Mucosa of stomach (tissue), 1 donor: Measurements from ENCODE around the gene MND1.
A peak's percentile ranks its signal among the peaks of the same experiment; 100 is the strongest.
"Not testable (repeated sequence)": the region's sequence is repeated elsewhere in the genome, so short reads cannot be mapped to it uniquely, and the experiment has no call there.

ENCODE experiments used
- H3K27me3 ChIP-seq: one replicate; pipeline ENCODE4 v1.7.0; 2013; ENCODE audit warnings: mild to moderate bottlenecking, low read length; ENCODE audit not compliant: control insufficient read depth, insufficient read depth
- H3K36me3 ChIP-seq: one replicate; pipeline ENCODE4 v1.7.0; 2013; ENCODE audit warnings: low read length; ENCODE audit not compliant: control insufficient read depth, insufficient read depth
- H3K4me1 ChIP-seq: one replicate; pipeline ENCODE4 v1.7.0; 2013; ENCODE audit warnings: mild to moderate bottlenecking, low read length; ENCODE audit not compliant: control insufficient read depth, insufficient read depth
- H3K4me3 ChIP-seq: one replicate; pipeline ENCODE4 v1.7.0; 2013; ENCODE audit warnings: low read length
- H3K9ac ChIP-seq: one replicate; pipeline ENCODE4 v1.7.0; 2013; ENCODE audit warnings: mild to moderate bottlenecking, low read length, moderate library complexity
- H3K9me3 ChIP-seq: one replicate; pipeline ENCODE4 v1.7.0; 2013; ENCODE audit warnings: mild to moderate bottlenecking, low read length, moderate library complexity; ENCODE audit not compliant: control insufficient read depth
- donor health status: Pancreatic carcinoma.

Gene MND1

GRCh38 chr4:153432965-153433753, 88.7 kb downstream of the MND1 start:
- no peaks in the 10 kb centered on the region for H3K9me3 ChIP-seq
- H3K9ac ChIP-seq, result no peak overlapping the region
- peaks cover 12% of the 10 kb centered on the region for H3K4me1 ChIP-seq
- peak overlapping the region; percentile 61 for H3K4me3 ChIP-seq
- H3K27me3 ChIP-seq, result no peaks in the 10 kb centered on the region
- H3K36me3 ChIP-seq, result no peaks in the 10 kb centered on the region

GRCh38 chr4:153433754-153434105, 89.2 kb downstream of the MND1 start:
- H3K36me3 ChIP-seq, result no peaks in the 10 kb centered on the region
- no peak overlapping the region for H3K9ac ChIP-seq
- no peaks in the 10 kb centered on the region for H3K9me3 ChIP-seq
- H3K4me1 ChIP-seq, result peaks cover 12% of the 10 kb centered on the region
- no peak overlapping the region for H3K4me3 ChIP-seq
- no peaks in the 10 kb centered on the region for H3K27me3 ChIP-seq

- Histone ChIP-seq H3K9ac (no peak overlapping the region), H3K4me1 (peaks cover 12% of the 10 kb centered on the region), H3K27me3 (no peaks in the 10 kb centered on the region), H3K9me3 (no peaks in the 10 kb centered on the region), H3K36me3 (no peaks in the 10 kb centered on the region), H3K4me3 (no peak overlapping the region)
Observed at GRCh38 chr4:153434190-153434589, 89.7 kb downstream of the MND1 start.

DNA sequence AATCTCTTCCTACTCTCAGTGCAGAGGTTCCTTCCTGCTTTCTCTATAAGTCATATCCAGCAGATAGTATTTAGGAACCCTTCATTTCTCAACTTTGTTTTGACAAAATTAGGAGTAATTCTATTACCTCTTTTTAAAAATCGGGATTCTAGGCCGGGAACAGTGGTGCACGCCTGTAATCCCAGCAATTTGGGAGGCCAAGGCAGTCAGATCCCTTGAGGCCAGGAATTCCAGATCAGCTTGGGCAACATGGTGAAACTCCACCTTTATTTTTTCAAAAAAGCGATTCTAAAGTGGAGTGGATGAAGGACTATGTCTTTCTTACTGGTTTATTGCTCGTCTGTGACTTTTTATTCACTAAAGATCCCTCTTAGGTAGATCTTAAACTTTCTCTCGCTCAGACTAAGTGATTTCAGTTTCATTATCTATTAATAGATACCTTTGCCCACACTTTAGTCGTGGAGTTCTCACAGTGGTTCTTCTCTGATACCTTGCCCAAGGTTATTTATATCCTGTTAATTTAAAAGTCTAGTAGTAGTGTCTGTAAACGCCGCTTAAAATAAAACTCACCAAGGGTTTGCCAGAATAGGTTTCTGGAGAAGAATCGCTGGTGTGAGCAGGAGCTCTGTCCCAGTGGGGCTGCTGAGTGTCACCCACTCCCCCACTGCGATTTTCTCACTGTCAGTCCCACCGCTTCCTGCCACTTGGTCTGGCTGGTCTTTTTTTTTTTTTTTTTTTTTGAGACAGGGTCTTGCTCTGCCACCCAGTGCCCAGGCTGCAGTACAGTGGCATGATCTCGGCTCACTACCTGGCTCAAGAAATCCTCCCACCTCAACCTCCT, 94.6 kb downstream of the MND1 start:
- Histone ChIP-seq H3K36me3 (no peaks in the 10 kb centered on the region), H3K27me3 (no peaks in the 10 kb centered on the region), H3K4me3 (no peak overlapping the region), H3K9me3 (no peaks in the 10 kb centered on the region), H3K4me1 (no peaks in the 10 kb centered on the region), H3K9ac (no peak overlapping the region)

DNA sequence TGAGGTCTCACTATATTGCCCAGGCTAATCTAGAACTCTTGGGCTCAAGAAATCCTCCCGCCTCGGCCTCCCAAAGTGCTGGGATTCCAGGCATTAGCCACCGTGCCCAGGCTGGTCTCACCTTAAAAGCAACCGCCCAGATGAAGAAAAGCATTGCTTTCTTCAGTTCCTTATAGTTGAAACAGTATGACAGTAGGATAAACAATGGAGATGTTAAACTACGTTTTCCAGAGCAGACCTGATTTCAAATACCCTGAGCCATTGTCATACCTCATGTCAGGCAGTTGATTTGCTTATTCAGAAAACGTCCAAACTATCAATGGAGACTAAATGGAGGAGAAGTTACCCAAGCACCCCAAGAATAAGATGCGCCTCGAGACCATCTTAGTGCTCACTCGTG, 95.3 kb downstream of the MND1 start:
- Histone ChIP-seq H3K9ac (no peak overlapping the region), H3K4me1 (no peaks in the 10 kb centered on the region), H3K36me3 (no peaks in the 10 kb centered on the region), H3K27me3 (no peaks in the 10 kb centered on the region), H3K9me3 (no peaks in the 10 kb centered on the region), H3K4me3 (no peak overlapping the region)

- H3K4me1 ChIP-seq, result no peaks in the 10 kb centered on the region
- H3K36me3 ChIP-seq, result no peaks in the 10 kb centered on the region
- H3K4me3 ChIP-seq, result no peak overlapping the region
- no peaks in the 10 kb centered on the region for H3K9me3 ChIP-seq
- H3K27me3 ChIP-seq, result no peaks in the 10 kb centered on the region
- no peak overlapping the region for H3K9ac ChIP-seq
Observed at GRCh38 chr4:153440475-153440874, 96.0 kb downstream of the MND1 start.

- no peaks in the 10 kb centered on the region for H3K36me3 ChIP-seq
- H3K9me3 ChIP-seq, result no peaks in the 10 kb centered on the region
- H3K4me1 ChIP-seq, result no peaks in the 10 kb centered on the region
- no peak overlapping the region for H3K4me3 ChIP-seq
- no peak overlapping the region for H3K9ac ChIP-seq
- H3K27me3 ChIP-seq, result no peaks in the 10 kb centered on the region
Observed at GRCh38 chr4:153447175-153447905, 102.9 kb downstream of the MND1 start.

GRCh38 chr4:153448003-153448731, 103.7 kb downstream of the MND1 start:
- no peak overlapping the region for H3K4me3 ChIP-seq
- H3K4me1 ChIP-seq, result no peaks in the 10 kb centered on the region
- H3K9ac ChIP-seq, result no peak overlapping the region

GRCh38 chr4:153449338-153449737, 104.8 kb downstream of the MND1 start:
- H3K36me3 ChIP-seq, result no peaks in the 10 kb centered on the region
- no peaks in the 10 kb centered on the region for H3K27me3 ChIP-seq
- H3K4me1 ChIP-seq, result no peaks in the 10 kb centered on the region
- H3K4me3 ChIP-seq, result no peak overlapping the region
- no peaks in the 10 kb centered on the region for H3K9me3 ChIP-seq
- no peak overlapping the region for H3K9ac ChIP-seq

More at GRCh38 chr4:153448003-153448731, 103.7 kb downstream of the MND1 start:
- Histone ChIP-seq H3K9me3 (no peaks in the 10 kb centered on the region), H3K36me3 (no peaks in the 10 kb centered on the region), H3K27me3 (no peaks in the 10 kb centered on the region)

DNA sequence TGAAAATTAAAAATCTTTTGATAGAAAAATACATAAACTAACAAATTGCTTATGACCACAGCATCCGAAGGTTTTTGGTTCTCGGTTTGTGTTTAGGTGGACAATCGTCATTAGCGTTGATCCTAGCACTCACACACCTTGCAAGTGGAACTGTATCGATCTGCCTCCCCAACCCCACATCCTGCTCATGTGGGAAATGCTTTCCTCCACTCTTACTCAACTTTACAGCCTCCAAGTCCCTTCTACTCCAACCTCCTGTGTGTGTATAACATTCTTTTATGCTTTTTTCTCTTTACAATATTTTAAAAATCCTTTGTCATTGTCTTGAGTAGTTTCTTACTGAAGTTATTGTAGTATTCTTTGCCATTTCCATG, 106.0 kb downstream of the MND1 start:
- H3K27me3 ChIP-seq, result no peaks in the 10 kb centered on the region
- no peaks in the 10 kb centered on the region for H3K36me3 ChIP-seq
- H3K4me3 ChIP-seq, result no peak overlapping the region

GRCh38 chr4:153451145-153451544, 106.7 kb downstream of the MND1 start:
- not testable (repeated sequence) for H3K9me3 ChIP-seq, H3K27me3 ChIP-seq, H3K4me1 ChIP-seq, H3K4me3 ChIP-seq, H3K9ac ChIP-seq, H3K36me3 ChIP-seq

More for the DNA sequence above, 106.0 kb downstream of the MND1 start:
- Histone ChIP-seq H3K9me3 (no peaks in the 10 kb centered on the region), H3K9ac (no peak overlapping the region), H3K4me1 (no peaks in the 10 kb centered on the region)
